Prostate gland (tissue), 2 donors: ENCODE results near the gene HNF4A. TPM values are rescaled to one million over a fixed set of nuclear protein-coding genes. Genes with fewer than 3 reads are reported as not detected.

ENCODE experiments used
- DNase-seq: peaks from one replicate; pipeline ENCODE4 v3.0.0-alpha.2; 2019; ENCODE audit warnings: low spot score
- H3K27ac ChIP-seq, 2 donors: fragments of 200-600 bp; sonication (generic); 2 replicates each; pipeline ENCODE4 v1.5.1; 2017 to 2019
- H3K27me3 ChIP-seq: fragments of 200-600 bp; sonication (generic); replicated peaks from 2 replicates; pipeline ENCODE4 v1.5.1; 2019; ENCODE audit not compliant: insufficient read depth
- H3K36me3 ChIP-seq, 2 donors: fragments of 200-600 bp; sonication (generic); 1 replicate in 1 of 2; 2 replicates in 1 of 2; pipeline versions ENCODE4 v1.5.1 to v1.8.1; 2017 to 2019
- H3K4me1 ChIP-seq: fragments of 200-600 bp; sonication (generic); replicated peaks from 2 replicates; pipeline ENCODE4 v1.5.1; 2019
- H3K4me3 ChIP-seq, 2 donors: fragments of 200-600 bp; sonication (generic); 2 replicates each; pipeline ENCODE4 v1.5.1; 2017 to 2019
- H3K9me3 ChIP-seq: fragments of 200-600 bp; sonication (generic); 2 replicates; pipeline ENCODE4 v1.5.1; 2017
- POLR2A ChIP-seq: fragments of 450-650 bp; IDR thresholded peaks from one replicate; pipeline ENCODE4 v1.6.1; 2016; ENCODE audit warnings: antibody characterized with exemption, mild to moderate bottlenecking
- POLR2AphosphoS5 ChIP-seq: sonication (generic); formaldehyde crosslinking; IDR thresholded peaks from one replicate; pipeline ENCODE4 v1.6.1; 2017; ENCODE audit warnings: antibody characterized with exemption
- WGBS: methylation state at CpG from one replicate; pipeline ENCODE4 v1.1.5; 2018; 5-methylcytosine and 5-hydroxymethylcytosine counted together
- intact Hi-C: fragments of 100-400 bp; cut with DNase I; formaldehyde crosslinking; loops from one replicate; pipeline ENCODE4 v1.14.2; 2022
- total RNA-seq, 2 donors: library from RNA; depleted of rRNA; stranded (reverse); fragments of >200 nt; gene quantifications; one replicate each; pipeline ENCODE4 v1.1.0, GENCODE V29; 2016
- TF ChIP-seq, protein P1 (sequence below), 4 experiments: fragments of 200-600 bp in 2 of 4; fragments of 450-650 bp in 2 of 4; sonication (generic) in 2 of 4; IDR thresholded peaks; 1 replicate in 3 of 4; 2 replicates in 1 of 4; pipeline ENCODE4 v1.5.1; 2016 to 2019; ENCODE audit warnings: antibody characterized with exemption in 4 of 4, mild to moderate bottlenecking in 2 of 4, moderate library complexity in 2 of 4

HNF4A gene
- total RNA-seq, 2 donors from 2014 or later, result not detected

DNA sequence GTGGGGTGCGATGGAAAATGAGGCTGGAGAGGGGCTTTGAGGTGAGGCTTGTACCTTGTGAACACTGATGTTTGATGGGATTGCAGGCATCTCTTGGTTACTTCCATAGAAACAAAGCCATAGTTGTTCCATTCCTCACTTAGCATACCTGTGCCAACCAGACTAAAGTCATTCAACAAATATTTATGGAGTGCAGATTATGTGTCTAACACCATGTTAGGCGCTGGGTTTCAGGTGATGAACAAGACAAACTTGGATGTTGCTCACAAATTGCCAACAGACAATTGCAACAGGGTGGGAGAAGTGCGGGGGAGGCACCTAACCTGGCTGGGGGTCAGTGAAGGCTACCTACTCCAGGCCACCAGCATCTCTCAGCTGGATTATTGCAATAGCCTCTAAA is 121.7 kb downstream of the HNF4A start:
- Histone ChIP-seq H3K36me3 (no peaks in the 10 kb centered on the region), H3K4me1 (no peaks in the 10 kb centered on the region), H3K27ac (no peak overlapping the region), H3K27me3 (no peaks in the 10 kb centered on the region), H3K4me3 (no peak overlapping the region), H3K9me3 (no peaks in the 10 kb centered on the region)
- intact Hi-C loops, result loop anchor here (5.0 kb wide), 2 partner anchors 130 to 205 kb away; no protein-coding TSS in a partner anchor
- TF ChIP-seq POLR2AphosphoS5 (no peak), POLR2A (no peak)
- TF ChIP-seq, protein P1, sequence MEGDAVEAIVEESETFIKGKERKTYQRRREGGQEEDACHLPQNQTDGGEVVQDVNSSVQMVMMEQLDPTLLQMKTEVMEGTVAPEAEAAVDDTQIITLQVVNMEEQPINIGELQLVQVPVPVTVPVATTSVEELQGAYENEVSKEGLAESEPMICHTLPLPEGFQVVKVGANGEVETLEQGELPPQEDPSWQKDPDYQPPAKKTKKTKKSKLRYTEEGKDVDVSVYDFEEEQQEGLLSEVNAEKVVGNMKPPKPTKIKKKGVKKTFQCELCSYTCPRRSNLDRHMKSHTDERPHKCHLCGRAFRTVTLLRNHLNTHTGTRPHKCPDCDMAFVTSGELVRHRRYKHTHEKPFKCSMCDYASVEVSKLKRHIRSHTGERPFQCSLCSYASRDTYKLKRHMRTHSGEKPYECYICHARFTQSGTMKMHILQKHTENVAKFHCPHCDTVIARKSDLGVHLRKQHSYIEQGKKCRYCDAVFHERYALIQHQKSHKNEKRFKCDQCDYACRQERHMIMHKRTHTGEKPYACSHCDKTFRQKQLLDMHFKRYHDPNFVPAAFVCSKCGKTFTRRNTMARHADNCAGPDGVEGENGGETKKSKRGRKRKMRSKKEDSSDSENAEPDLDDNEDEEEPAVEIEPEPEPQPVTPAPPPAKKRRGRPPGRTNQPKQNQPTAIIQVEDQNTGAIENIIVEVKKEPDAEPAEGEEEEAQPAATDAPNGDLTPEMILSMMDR (IDR thresholded peaks at IDR 0.05), result no peak
- 82% methylated on average over 3 of the region's 3 CpGs for WGBS
- DNase-seq, result no peak

DNA sequence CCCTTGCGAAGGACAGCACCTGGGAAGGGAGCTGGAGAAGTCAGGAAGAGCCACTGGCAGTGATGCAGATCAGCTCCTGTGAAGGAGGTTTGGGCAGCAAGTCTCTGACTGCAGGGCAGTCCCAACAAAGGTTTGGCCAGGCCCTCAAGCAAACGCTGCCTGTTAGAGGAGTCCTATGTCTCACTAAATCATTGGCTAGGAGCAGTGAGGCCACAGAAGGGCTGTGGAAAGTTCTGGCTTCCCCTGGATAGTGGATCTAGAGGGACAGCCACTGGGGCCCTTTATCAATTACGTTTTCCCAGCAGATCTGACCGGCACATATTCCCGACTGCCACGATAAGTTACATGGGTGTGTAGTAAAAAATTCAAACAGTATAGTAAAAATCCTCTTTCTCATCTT is 122.7 kb downstream of the HNF4A start:
- Histone ChIP-seq H3K9me3 (no peaks in the 10 kb centered on the region), H3K27me3 (no peaks in the 10 kb centered on the region), H3K36me3 (no peaks in the 10 kb centered on the region), H3K4me3 (no peak overlapping the region), H3K4me1 (no peaks in the 10 kb centered on the region), H3K27ac (no peak overlapping the region)
- intact Hi-C loops, result loop anchor here (5.0 kb wide), 2 partner anchors 129 to 204 kb away; no protein-coding TSS in a partner anchor
- DNase-seq, result no peak
- TF ChIP-seq POLR2AphosphoS5 (no peak), POLR2A (no peak)
- TF ChIP-seq, protein P1 (IDR thresholded peaks at IDR 0.05), result no peak
- 75% methylated on average over 6 of the region's 6 CpGs for WGBS

DNA sequence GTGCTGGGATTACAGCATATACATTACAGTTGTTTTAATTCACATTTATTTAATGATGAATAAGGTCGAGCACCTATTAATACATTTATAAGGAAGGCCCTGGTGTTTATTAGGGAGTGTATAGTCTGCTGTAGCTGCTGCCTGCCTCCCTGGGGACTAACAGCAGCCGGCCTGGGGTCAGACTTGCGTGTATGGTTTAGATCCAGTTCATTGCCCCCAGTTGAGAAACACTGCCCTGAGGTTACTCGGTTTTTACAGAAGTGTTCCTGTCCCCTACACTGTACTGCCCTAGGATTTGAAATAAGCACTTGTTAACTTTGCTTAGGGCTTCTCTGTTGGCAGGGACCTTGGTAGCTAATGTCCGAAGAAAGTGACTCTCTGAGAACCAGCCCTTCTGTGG is 124.1 kb downstream of the HNF4A start:
- Histone ChIP-seq H3K27ac (no peak overlapping the region), H3K4me3 (no peak overlapping the region), H3K4me1 (no peaks in the 10 kb centered on the region), H3K9me3 (no peaks in the 10 kb centered on the region), H3K36me3 (no peaks in the 10 kb centered on the region), H3K27me3 (no peaks in the 10 kb centered on the region)
- TF ChIP-seq POLR2AphosphoS5 (no peak), POLR2A (no peak)
- TF ChIP-seq, protein P1 (IDR thresholded peaks at IDR 0.05), result no peak
- intact Hi-C loops, result loop anchor here (5.0 kb wide), 2 partner anchors 128 to 203 kb away; no protein-coding TSS in a partner anchor
- no peak for DNase-seq
- 86% methylated on average over 5 of the region's 5 CpGs for whole genome bisulfite sequencing

DNA sequence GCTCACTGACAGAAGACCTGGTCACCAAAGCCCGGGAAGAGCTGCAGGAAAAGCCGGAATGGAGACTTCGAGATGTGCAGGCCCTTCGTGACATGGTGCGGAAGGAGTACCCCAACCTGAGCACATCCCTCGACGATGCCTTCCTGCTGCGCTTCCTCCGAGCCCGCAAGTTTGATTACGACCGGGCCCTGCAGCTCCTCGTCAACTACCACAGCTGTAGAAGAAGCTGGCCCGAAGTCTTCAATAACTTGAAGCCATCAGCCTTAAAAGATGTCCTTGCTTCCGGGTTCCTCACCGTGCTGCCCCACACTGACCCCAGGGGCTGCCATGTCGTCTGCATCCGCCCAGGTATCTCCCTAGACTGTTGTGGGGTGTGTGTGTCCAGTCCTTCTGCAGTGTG is 124.6 kb downstream of the HNF4A start:
- Histone ChIP-seq H3K4me1 (no peaks in the 10 kb centered on the region), H3K9me3 (no peaks in the 10 kb centered on the region), H3K27ac (no peak overlapping the region), H3K27me3 (no peaks in the 10 kb centered on the region), H3K4me3 (no peak overlapping the region), H3K36me3 (no peaks in the 10 kb centered on the region)
- no peak for DNase-seq
- TF ChIP-seq POLR2AphosphoS5 (no peak), POLR2A (no peak)
- TF ChIP-seq, protein P1 (IDR thresholded peaks at IDR 0.05), result no peak
- WGBS, result 92% methylated on average over 18 of the region's 18 CpGs
- intact Hi-C loops, result no loop called here

DNA sequence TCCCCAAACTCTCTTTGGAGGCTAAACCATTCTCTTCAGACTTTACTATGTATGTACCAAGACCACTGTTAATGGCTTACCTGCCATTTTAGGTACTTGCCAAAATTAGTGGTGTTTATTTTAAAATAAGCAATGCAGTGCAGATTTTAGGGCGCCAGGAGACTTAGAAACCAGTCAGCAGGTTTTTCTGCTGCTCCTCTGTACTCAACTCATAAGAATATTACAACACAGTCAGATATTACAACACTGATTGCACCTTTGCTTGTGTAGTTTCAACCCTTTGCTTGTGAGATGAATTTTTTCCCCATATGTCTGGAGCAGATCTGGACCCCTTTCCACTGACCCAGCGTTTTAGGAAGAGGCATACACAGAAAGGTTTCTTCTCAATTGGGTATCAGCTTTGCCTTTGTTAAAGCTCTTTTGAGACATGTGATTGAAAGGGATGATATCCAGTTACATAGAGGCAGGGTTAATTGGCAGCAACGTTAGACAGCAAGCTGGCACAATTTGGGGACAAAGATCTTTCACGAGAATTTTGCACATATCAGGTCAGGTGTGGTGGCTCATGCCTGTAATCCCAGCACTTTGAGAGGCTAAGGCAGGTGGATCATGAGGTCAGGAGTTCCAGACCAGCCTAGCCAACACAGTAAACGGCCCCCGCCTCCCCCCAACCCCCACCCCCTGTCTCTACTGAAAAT is 126.4 kb downstream of the HNF4A start:
- Histone ChIP-seq H3K4me3 (no peak overlapping the region), H3K27ac (no peak overlapping the region), H3K36me3 (no peaks in the 10 kb centered on the region), H3K4me1 (no peaks in the 10 kb centered on the region), H3K27me3 (no peaks in the 10 kb centered on the region), H3K9me3 (no peaks in the 10 kb centered on the region)
- DNase-seq, result no peak
- intact Hi-C loops, result no loop called here
- 67% methylated on average over 6 of the region's 6 CpGs for whole genome bisulfite sequencing
- TF ChIP-seq POLR2AphosphoS5 (no peak), POLR2A (no peak)
- TF ChIP-seq, protein P1 (IDR thresholded peaks at IDR 0.05), result no peak
